ENCODE measurements around the gene ABCC1. TPM values are rescaled to one million over a fixed set of nuclear protein-coding genes. Genes with fewer than 3 reads are reported as not detected.

Gene ABCC1
- total RNA-seq, 1 experiment from 2014 or later, result 61.9 TPM

DNA sequence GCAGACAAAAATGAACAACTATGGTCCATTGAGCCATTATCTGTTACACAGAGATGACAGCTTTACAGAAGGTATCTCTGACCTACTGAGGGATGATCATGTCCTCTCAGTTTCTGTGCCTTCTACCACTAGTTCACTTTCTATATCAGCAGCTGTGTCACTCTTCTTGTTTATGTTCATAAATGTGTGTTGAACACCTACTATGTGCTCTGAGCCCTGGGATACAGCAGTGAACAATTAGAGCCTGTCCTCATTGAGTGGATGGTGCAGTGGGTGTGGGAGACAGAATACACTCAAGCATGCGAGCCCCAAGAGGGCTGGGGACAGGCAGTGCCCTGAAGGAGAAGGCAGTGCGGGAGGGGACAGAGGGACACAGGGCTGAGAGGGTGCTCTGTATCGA, 181.8 kb downstream of the ABCC1 start (continued):
- TF ChIP-seq, protein P1, sequence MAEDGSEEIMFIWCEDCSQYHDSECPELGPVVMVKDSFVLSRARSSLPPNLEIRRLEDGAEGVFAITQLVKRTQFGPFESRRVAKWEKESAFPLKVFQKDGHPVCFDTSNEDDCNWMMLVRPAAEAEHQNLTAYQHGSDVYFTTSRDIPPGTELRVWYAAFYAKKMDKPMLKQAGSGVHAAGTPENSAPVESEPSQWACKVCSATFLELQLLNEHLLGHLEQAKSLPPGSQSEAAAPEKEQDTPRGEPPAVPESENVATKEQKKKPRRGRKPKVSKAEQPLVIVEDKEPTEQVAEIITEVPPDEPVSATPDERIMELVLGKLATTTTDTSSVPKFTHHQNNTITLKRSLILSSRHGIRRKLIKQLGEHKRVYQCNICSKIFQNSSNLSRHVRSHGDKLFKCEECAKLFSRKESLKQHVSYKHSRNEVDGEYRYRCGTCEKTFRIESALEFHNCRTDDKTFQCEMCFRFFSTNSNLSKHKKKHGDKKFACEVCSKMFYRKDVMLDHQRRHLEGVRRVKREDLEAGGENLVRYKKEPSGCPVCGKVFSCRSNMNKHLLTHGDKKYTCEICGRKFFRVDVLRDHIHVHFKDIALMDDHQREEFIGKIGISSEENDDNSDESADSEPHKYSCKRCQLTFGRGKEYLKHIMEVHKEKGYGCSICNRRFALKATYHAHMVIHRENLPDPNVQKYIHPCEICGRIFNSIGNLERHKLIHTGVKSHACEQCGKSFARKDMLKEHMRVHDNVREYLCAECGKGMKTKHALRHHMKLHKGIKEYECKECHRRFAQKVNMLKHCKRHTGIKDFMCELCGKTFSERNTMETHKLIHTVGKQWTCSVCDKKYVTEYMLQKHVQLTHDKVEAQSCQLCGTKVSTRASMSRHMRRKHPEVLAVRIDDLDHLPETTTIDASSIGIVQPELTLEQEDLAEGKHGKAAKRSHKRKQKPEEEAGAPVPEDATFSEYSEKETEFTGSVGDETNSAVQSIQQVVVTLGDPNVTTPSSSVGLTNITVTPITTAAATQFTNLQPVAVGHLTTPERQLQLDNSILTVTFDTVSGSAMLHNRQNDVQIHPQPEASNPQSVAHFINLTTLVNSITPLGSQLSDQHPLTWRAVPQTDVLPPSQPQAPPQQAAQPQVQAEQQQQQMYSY (CRISPR knock-in tag; IDR thresholded peaks at IDR 0.05), result no peak
- no peak for TF ChIP-seq CREM (CRISPR knock-in tag; IDR thresholded peaks at IDR 0.05)
- TF ChIP-seq ZNF512 (CRISPR knock-in tag; IDR thresholded peaks at IDR 0.05; ENCODE audit: borderline replicate concordance), result no peak
- TF ChIP-seq MXD4 (CRISPR knock-in tag; IDR thresholded peaks at IDR 0.05; ENCODE audit: borderline replicate concordance), result no peak
- TF ChIP-seq, protein P2, sequence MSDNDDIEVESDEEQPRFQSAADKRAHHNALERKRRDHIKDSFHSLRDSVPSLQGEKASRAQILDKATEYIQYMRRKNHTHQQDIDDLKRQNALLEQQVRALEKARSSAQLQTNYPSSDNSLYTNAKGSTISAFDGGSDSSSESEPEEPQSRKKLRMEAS (CRISPR knock-in tag; IDR thresholded peaks at IDR 0.05), result no peak
- no peak for TF ChIP-seq STAT6 (CRISPR knock-in tag; conservative IDR thresholded peaks at IDR 0.05; ENCODE audit: low read depth)
- TF ChIP-seq FOXJ3 (CRISPR knock-in tag; IDR thresholded peaks at IDR 0.05; ENCODE audit: borderline replicate concordance), result no peak
- TF ChIP-seq AR (CRISPR knock-in tag; IDR thresholded peaks at IDR 0.05), result no peak

DNA sequence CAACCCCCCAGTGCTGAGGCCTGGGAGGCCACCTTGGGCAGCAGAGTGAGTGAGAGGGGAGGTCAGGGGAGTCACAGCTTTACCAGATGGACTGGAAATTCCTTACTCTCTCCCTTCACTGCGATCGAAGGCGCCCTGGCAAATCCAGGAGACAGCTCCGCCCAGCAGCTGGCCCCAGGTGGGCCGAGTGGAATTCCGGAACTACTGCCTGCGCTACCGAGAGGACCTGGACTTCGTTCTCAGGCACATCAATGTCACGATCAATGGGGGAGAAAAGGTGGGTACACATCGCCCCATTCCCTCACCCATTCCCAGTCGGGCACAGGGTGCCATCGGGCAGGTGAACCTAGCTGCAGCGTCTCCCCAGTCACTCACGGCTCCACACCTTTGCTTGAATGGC, 182.2 kb downstream of the ABCC1 start:
- Mint-ChIP-seq H3K27me3 (ENCODE audit: low read depth) (no peaks in the 10 kb centered on the region), H3K9me3 (no peaks in the 10 kb centered on the region), H3K4me1 (no peaks in the 10 kb centered on the region), H3K36me3 (peaks cover 63% of the 10 kb centered on the region), H3K27ac (no peak overlapping the region), H3K4me3 (no peak overlapping the region)
- ATAC-seq (no peak), DNase-seq (ENCODE audit: low spot score) (no peak)
- POLR2A ChIA-PET, result no interaction called here
- CTCF ChIA-PET, result interaction anchor here (1.1 kb wide), 1 partner anchor 12 kb away, joined by 5 read pairs; no protein-coding TSS in a partner anchor
- TF ChIP-seq EMX1 (CRISPR knock-in tag; IDR thresholded peaks at IDR 0.05) (no peak), ZNF219 (CRISPR knock-in tag; IDR thresholded peaks at IDR 0.05; ENCODE audit: borderline replicate concordance) (no peak), CREB1 (CRISPR knock-in tag; IDR thresholded peaks at IDR 0.05) (no peak), FOXJ3 (CRISPR knock-in tag; IDR thresholded peaks at IDR 0.05; ENCODE audit: borderline replicate concordance) (no peak), ZNF416 (CRISPR knock-in tag; IDR thresholded peaks at IDR 0.05) (no peak), KAT7 (CRISPR knock-in tag; IDR thresholded peaks at IDR 0.05; ENCODE audit: borderline replicate concordance) (no peak), ELF4 (CRISPR knock-in tag; IDR thresholded peaks at IDR 0.05; ENCODE audit: low read depth) (no peak), RORB (CRISPR knock-in tag; IDR thresholded peaks at IDR 0.05) (no peak), GABPB1 (CRISPR knock-in tag; IDR thresholded peaks at IDR 0.05) (no peak), PRRX2 (CRISPR knock-in tag; IDR thresholded peaks at IDR 0.05) (no peak), ZBTB21 (CRISPR knock-in tag; IDR thresholded peaks at IDR 0.05; ENCODE audit: borderline replicate concordance) (no peak), OVOL2 (CRISPR knock-in tag; IDR thresholded peaks at IDR 0.05; ENCODE audit: borderline replicate concordance) (no peak)
- TF ChIP-seq, protein P3, sequence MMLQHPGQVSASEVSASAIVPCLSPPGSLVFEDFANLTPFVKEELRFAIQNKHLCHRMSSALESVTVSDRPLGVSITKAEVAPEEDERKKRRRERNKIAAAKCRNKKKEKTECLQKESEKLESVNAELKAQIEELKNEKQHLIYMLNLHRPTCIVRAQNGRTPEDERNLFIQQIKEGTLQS (CRISPR knock-in tag; conservative IDR thresholded peaks at IDR 0.05), result no peak
- TF ChIP-seq, protein P4, sequence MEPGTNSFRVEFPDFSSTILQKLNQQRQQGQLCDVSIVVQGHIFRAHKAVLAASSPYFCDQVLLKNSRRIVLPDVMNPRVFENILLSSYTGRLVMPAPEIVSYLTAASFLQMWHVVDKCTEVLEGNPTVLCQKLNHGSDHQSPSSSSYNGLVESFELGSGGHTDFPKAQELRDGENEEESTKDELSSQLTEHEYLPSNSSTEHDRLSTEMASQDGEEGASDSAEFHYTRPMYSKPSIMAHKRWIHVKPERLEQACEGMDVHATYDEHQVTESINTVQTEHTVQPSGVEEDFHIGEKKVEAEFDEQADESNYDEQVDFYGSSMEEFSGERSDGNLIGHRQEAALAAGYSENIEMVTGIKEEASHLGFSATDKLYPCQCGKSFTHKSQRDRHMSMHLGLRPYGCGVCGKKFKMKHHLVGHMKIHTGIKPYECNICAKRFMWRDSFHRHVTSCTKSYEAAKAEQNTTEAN (CRISPR knock-in tag; IDR thresholded peaks at IDR 0.05), result no peak
- TF ChIP-seq, protein P5, sequence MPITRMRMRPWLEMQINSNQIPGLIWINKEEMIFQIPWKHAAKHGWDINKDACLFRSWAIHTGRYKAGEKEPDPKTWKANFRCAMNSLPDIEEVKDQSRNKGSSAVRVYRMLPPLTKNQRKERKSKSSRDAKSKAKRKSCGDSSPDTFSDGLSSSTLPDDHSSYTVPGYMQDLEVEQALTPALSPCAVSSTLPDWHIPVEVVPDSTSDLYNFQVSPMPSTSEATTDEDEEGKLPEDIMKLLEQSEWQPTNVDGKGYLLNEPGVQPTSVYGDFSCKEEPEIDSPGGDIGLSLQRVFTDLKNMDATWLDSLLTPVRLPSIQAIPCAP (CRISPR knock-in tag; IDR thresholded peaks at IDR 0.05), result no peak
- TF ChIP-seq, protein P6, sequence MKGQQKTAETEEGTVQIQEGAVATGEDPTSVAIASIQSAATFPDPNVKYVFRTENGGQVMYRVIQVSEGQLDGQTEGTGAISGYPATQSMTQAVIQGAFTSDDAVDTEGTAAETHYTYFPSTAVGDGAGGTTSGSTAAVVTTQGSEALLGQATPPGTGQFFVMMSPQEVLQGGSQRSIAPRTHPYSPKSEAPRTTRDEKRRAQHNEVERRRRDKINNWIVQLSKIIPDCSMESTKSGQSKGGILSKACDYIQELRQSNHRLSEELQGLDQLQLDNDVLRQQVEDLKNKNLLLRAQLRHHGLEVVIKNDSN (CRISPR knock-in tag; IDR thresholded peaks at IDR 0.05), result no peak

All from WTC11 (cell line).